HepG2 (cell line): ENCODE results near the gene EIF5. TPM values are rescaled to one million over a fixed set of nuclear protein-coding genes. Genes with fewer than 3 reads are reported as not detected.

Experiments
- AHR ChIP-seq: IDR thresholded peaks from 2 replicates; pipeline ENCODE4 v1.6.1; 2018; ENCODE audit warnings: missing genetic modification reagents, missing compliant biosample characterization
- CHD4 ChIP-seq: fragments of 200-600 bp; sonication (generic); IDR thresholded peaks from 2 replicates; pipeline ENCODE4 v1.7.0; 2017; ENCODE audit warnings: mild to moderate bottlenecking, low read length, borderline replicate concordance
- DR1 ChIP-seq: sonication (generic); formaldehyde crosslinking; IDR thresholded peaks from 2 replicates; pipeline ENCODE4 v1.8.0; 2021; ENCODE audit warnings: mild to moderate bottlenecking, missing genetic modification reagents, inconsistent platforms
- ELF1 ChIP-seq: sonication (generic); formaldehyde crosslinking; IDR thresholded peaks from 2 replicates; pipeline ENCODE4 v1.4.0; 2020; ENCODE audit warnings: missing genetic modification reagents
- FOXA1 ChIP-seq, 2 experiments: fragments of 450-650 bp in 1 of 2; sonication (generic) in 1 of 2; formaldehyde crosslinking in 1 of 2; IDR thresholded peaks; 2 replicates each; pipeline versions ENCODE4 v1.4.0 to v1.6.1; 2016 to 2020; ENCODE audit warnings: missing genetic modification reagents in 1 of 2
- JUNB ChIP-seq: sonication (generic); formaldehyde crosslinking; IDR thresholded peaks from 2 replicates; pipeline ENCODE4 v1.8.0; 2022; ENCODE audit warnings: missing genetic modification reagents, mild to moderate bottlenecking, borderline replicate concordance
- KDM1A ChIP-seq: IDR thresholded peaks from 2 replicates; pipeline ENCODE4 v1.6.1; 2016; ENCODE audit warnings: missing compliant biosample characterization
- MAZ ChIP-seq, 2 experiments: sonication (generic) in 1 of 2; formaldehyde crosslinking in 1 of 2; IDR thresholded peaks; 2 replicates each; pipeline versions ENCODE4 v1.5.0 to v1.6.1; 2012 to 2020; ENCODE audit warnings: low read depth in 2 of 2, mild to moderate bottlenecking in 2 of 2, borderline replicate concordance in 1 of 2, improper control_type of control experiment in 1 of 2, low read length in 1 of 2, missing genetic modification reagents in 1 of 2, moderate library complexity in 1 of 2
- NAIF1 ChIP-seq: sonication (generic); formaldehyde crosslinking; IDR thresholded peaks from 2 replicates; pipeline ENCODE4 v1.5.0; 2020; ENCODE audit warnings: mild to moderate bottlenecking, missing genetic modification reagents, borderline replicate concordance
- NCOR1 ChIP-seq: fragments of 200-600 bp; sonication (generic); IDR thresholded peaks from 2 replicates; pipeline ENCODE4 v1.7.0; 2017; ENCODE audit warnings: antibody characterized with exemption, low read length, borderline replicate concordance
- NFYC ChIP-seq: IDR thresholded peaks from 2 replicates; pipeline ENCODE4 v1.6.1; 2016; ENCODE audit warnings: missing genetic modification reagents, missing compliant biosample characterization
- PLRG1 ChIP-seq: fragments of 450-650 bp; conservative IDR thresholded peaks from 2 replicates; pipeline ENCODE4 v1.6.1; 2016
- SAP130 ChIP-seq: IDR thresholded peaks from 2 replicates; pipeline ENCODE4 v1.6.1; 2016; ENCODE audit warnings: low read depth
- SOX13 ChIP-seq, 3 experiments: fragments of 450-650 bp in 1 of 3; sonication (generic) in 1 of 3; formaldehyde crosslinking in 1 of 3; IDR thresholded peaks in 2 of 3; conservative IDR thresholded peaks in 1 of 3; 2 replicates each; pipeline versions ENCODE4 v1.5.0 to v1.6.1; 2016 to 2020; ENCODE audit warnings: antibody characterized with exemption in 1 of 3, mild to moderate bottlenecking in 1 of 3, missing compliant biosample characterization in 1 of 3, missing genetic modification reagents in 1 of 3, moderate library complexity in 1 of 3
- SOX5 ChIP-seq: IDR thresholded peaks from 2 replicates; pipeline ENCODE4 v1.6.1; 2016; ENCODE audit warnings: borderline replicate concordance
- TCF12 ChIP-seq, 2 experiments: fragments of 450-650 bp in 1 of 2; sonication (generic) in 1 of 2; formaldehyde crosslinking in 1 of 2; IDR thresholded peaks; 2 replicates each; pipeline versions ENCODE4 v1.6.1 to v1.8.0; 2017 to 2022; ENCODE audit warnings: antibody characterized with exemption in 1 of 2, mild to moderate bottlenecking in 1 of 2, missing genetic modification reagents in 1 of 2, moderate library complexity in 1 of 2
- TCF7L2 ChIP-seq: IDR thresholded peaks from 2 replicates; pipeline ENCODE4 v1.6.1; 2011; ENCODE audit warnings: mild to moderate bottlenecking, low read depth, low read length, moderate library complexity
- TEAD3 ChIP-seq: optimal IDR thresholded peaks from 2 replicates; pipeline ENCODE3; 2016; ENCODE audit warnings: borderline replicate concordance
- WIZ ChIP-seq: sonication (generic); formaldehyde crosslinking; IDR thresholded peaks from 2 replicates; pipeline ENCODE4 v1.5.1; 2020; ENCODE audit warnings: mild to moderate bottlenecking, missing genetic modification reagents
- ZBTB21 ChIP-seq: sonication (generic); formaldehyde crosslinking; IDR thresholded peaks from 2 replicates; pipeline ENCODE4 v1.4.0; 2020; ENCODE audit warnings: missing genetic modification reagents
- ZNF235 ChIP-seq: sonication (generic); formaldehyde crosslinking; IDR thresholded peaks from 2 replicates; pipeline ENCODE4 v1.8.1; 2023; ENCODE audit warnings: mild to moderate bottlenecking, missing genetic modification reagents, borderline replicate concordance
- ZNF556 ChIP-seq: sonication (generic); formaldehyde crosslinking; IDR thresholded peaks from 2 replicates; pipeline ENCODE4 v1.4.0; 2020; ENCODE audit warnings: mild to moderate bottlenecking, missing genetic modification reagents, borderline replicate concordance
- ZNF614 ChIP-seq: IDR thresholded peaks from 2 replicates; pipeline ENCODE4 v1.6.1; 2018; ENCODE audit warnings: missing biosample characterization, missing genetic modification reagents, inconsistent platforms, borderline replicate concordance
- ZSCAN31 ChIP-seq: sonication (generic); formaldehyde crosslinking; IDR thresholded peaks from 2 replicates; pipeline ENCODE4 v1.5.0; 2020; ENCODE audit warnings: low read depth, mild to moderate bottlenecking, missing genetic modification reagents
- polyA plus RNA-seq, 8 experiments: library from polyadenylated mRNA; depleted of rRNA in 3 of 8; stranded (reverse) in 7 of 8; unstranded in 1 of 8; fragments of >200 nt; fragmentation: Illumina TruSeq in 4 of 8; extraction: Trizol in 4 of 8; gene quantifications; 2 replicates each; pipeline versions ENCODE4 v1.2.1 to v1.2.3, GENCODE V29; 2011 to 2016; ENCODE audit warnings: low read depth in 4 of 8, missing spikeins in 1 of 8, mixed read lengths in 1 of 8; ENCODE audit not compliant: insufficient read depth in 1 of 8
- total RNA-seq, 5 experiments: library from RNA; depleted of rRNA; stranded (reverse); fragments of >200 nt; fragmentation: Illumina TruSeq; extraction: Trizol; gene quantifications; 2 replicates each; pipeline ENCODE4 v1.2.3, GENCODE V29; 2016; ENCODE audit warnings: low read depth in 1 of 5
- TF ChIP-seq, protein P1 (sequence below): sonication (generic); formaldehyde crosslinking; IDR thresholded peaks from 2 replicates; pipeline ENCODE4 v1.4.0; 2020; ENCODE audit warnings: missing genetic modification reagents
- TF ChIP-seq, protein P2 (sequence below): sonication (generic); formaldehyde crosslinking; IDR thresholded peaks from 2 replicates; pipeline ENCODE4 v1.5.1; 2020; ENCODE audit warnings: mild to moderate bottlenecking, moderate library complexity, missing genetic modification reagents

The EIF5 gene
- total and polyA plus RNA-seq, 2 of the 13 experiments (the other 11 are each of a cell fraction or from before 2014, with no cell fraction given), result 189 to 281 TPM

DNA sequence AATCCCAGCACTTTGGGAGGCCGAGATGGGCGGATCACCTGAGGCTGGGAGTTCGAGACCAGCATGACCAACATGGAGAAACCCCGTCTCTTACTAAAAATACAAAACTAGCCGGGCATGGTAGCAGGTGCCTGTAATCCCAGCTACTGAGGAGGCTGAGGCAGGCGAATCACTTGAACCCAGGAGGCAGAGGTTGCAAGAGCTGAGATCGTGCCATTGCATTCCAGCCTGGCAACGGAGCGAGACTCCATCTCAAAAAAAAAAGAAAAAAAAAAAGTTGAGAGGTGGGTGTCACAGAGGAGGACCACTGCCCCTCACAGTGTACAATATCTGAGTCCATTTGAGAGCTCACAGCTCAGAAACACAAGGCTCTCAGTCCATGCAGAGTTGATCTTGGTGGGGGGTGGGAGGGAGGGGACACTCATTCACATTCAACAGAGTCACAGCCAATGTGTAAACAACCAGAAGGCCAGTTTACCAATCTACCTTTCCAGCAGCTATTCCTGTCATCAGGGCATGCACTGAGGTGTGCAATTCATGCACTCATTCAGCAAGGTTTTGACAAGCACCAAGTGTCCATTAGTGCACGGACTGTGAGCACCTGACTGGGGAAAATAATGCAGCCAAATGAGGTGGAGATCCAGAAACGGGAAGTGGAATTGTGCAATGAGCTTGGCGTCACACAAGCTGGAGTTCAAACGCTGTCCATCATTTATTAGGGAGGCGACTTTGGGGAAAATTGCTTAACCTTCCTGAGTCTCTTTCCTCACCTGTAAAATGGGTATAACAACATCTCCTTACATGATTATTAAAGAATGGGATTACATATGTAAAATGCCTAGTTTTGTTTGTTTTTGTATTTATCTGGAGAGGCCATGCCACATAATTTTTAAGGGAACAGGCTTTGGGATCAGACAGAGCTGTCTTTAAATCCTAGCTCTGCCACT, 4.4 kb upstream of the EIF5 start (continued):
- TF ChIP-seq ELF1 (CRISPR knock-in tag) (peak; percentile 54), NCOR1 (0 out of 2 replicates have a peak, but pooled peaks have one; percentile 21), SAP130 (CRISPR knock-in tag) (peak; percentile 68; the same call in 1 of the 2 replicates), MAZ (IDR thresholded peaks at IDR 0.05; ENCODE audit: borderline replicate concordance, low read depth, low read length) (no peak), MAZ (CRISPR knock-in tag; IDR thresholded peaks at IDR 0.05; ENCODE audit: low read depth) (no peak), NFYC (CRISPR knock-in tag) (no peak), KDM1A (CRISPR knock-in tag) (peak; percentile 69; the same call in 1 of the 2 replicates), TCF7L2 (no peak), DR1 (CRISPR knock-in tag) (no peak), FOXA1 (IDR thresholded peaks at IDR 0.05) (no peak), FOXA1 (CRISPR knock-in tag; IDR thresholded peaks at IDR 0.05) (peak; percentile 43; the same call in 1 of the 2 replicates), TEAD3 (CRISPR knock-in tag) (peak; percentile 37), NAIF1 (CRISPR knock-in tag) (no peak), TCF12 (IDR thresholded peaks at IDR 0.05) (no peak), TCF12 (CRISPR knock-in tag; IDR thresholded peaks at IDR 0.05) (no peak), CHD4 (peak; percentile 86; the same call in 1 of the 2 replicates), ZNF614 (0 out of 2 replicates have a peak, but pooled peaks have one; percentile 21), WIZ (CRISPR knock-in tag) (no peak), ZNF235 (no peak), SOX5 (CRISPR knock-in tag) (0 out of 2 replicates have a peak, but pooled peaks have one; percentile 6), SOX13 (IDR thresholded peaks at IDR 0.05) (no peak), SOX13 (CRISPR knock-in tag; conservative IDR thresholded peaks at IDR 0.05 in 1 of 2, IDR thresholded peaks at IDR 0.05 in 1 of 2) (no peak; a peak in 1 of 4 replicates), PLRG1 (no peak), AHR (no peak), ZSCAN31 (no peak), ZBTB21 (peak; percentile 75), ZNF556 (CRISPR knock-in tag) (no peak), JUNB (no peak)
- TF ChIP-seq, protein P1, sequence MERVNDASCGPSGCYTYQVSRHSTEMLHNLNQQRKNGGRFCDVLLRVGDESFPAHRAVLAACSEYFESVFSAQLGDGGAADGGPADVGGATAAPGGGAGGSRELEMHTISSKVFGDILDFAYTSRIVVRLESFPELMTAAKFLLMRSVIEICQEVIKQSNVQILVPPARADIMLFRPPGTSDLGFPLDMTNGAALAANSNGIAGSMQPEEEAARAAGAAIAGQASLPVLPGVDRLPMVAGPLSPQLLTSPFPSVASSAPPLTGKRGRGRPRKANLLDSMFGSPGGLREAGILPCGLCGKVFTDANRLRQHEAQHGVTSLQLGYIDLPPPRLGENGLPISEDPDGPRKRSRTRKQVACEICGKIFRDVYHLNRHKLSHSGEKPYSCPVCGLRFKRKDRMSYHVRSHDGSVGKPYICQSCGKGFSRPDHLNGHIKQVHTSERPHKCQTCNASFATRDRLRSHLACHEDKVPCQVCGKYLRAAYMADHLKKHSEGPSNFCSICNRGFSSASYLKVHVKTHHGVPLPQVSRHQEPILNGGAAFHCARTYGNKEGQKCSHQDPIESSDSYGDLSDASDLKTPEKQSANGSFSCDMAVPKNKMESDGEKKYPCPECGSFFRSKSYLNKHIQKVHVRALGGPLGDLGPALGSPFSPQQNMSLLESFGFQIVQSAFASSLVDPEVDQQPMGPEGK, result peak; percentile 59; the same call in 1 of the 2 replicates
- TF ChIP-seq, protein P2, sequence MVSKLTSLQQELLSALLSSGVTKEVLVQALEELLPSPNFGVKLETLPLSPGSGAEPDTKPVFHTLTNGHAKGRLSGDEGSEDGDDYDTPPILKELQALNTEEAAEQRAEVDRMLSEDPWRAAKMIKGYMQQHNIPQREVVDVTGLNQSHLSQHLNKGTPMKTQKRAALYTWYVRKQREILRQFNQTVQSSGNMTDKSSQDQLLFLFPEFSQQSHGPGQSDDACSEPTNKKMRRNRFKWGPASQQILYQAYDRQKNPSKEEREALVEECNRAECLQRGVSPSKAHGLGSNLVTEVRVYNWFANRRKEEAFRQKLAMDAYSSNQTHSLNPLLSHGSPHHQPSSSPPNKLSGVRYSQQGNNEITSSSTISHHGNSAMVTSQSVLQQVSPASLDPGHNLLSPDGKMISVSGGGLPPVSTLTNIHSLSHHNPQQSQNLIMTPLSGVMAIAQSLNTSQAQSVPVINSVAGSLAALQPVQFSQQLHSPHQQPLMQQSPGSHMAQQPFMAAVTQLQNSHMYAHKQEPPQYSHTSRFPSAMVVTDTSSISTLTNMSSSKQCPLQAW (CRISPR knock-in tag), result no peak
